ENCODE results near the gene PPFIA3.

PPFIA3 gene

DNA sequence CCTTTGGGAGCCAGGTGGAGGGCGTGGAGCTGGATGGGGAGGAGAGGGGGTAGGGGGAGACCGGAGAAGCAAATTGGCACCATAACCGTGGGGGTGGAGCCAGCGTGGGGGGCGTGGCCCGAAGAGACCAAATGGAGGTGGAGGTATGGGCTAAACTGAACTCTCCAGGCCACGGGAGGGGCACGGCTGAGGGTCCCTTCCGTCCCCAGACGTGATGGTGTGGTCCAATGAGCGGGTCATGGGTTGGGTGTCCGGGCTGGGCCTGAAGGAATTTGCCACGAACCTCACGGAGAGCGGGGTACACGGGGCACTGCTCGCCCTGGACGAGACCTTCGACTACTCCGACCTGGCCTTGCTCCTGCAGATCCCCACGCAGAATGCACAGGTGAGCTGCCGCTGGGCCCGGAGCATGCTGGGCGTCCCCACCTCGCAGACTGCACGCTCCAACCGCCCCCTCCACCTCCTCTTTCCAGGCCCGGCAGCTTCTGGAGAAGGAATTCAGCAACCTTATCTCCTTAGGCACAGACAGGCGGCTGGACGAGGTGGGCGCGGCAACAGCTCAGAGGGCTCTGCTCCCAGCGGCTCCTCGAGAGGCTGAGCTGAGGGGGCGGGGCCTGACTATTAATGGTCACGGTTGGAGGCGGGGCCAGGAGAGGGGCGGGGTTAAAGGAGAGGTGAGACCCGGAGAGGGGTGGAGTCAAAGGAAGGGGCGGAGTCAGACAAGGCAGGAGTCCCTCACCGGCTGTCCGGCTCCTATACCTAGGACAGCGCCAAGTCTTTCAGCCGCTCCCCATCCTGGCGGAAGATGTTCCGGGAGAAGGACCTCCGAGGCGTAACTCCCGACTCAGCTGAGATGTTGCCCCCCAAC, 29.7 kb downstream of the PPFIA3 start:
- DNase-seq (ENCODE audit: low read depth in 4 of 4, low spot score in 1 of 4): peak; percentile 63 to 79 (median 68)

- no peak for DNase-seq (ENCODE audit: low read depth in 4 of 4, low spot score in 1 of 4)
Measured at GRCh38 chr19:49149652-49150105, 30.3 kb downstream of the PPFIA3 start.

DNA sequence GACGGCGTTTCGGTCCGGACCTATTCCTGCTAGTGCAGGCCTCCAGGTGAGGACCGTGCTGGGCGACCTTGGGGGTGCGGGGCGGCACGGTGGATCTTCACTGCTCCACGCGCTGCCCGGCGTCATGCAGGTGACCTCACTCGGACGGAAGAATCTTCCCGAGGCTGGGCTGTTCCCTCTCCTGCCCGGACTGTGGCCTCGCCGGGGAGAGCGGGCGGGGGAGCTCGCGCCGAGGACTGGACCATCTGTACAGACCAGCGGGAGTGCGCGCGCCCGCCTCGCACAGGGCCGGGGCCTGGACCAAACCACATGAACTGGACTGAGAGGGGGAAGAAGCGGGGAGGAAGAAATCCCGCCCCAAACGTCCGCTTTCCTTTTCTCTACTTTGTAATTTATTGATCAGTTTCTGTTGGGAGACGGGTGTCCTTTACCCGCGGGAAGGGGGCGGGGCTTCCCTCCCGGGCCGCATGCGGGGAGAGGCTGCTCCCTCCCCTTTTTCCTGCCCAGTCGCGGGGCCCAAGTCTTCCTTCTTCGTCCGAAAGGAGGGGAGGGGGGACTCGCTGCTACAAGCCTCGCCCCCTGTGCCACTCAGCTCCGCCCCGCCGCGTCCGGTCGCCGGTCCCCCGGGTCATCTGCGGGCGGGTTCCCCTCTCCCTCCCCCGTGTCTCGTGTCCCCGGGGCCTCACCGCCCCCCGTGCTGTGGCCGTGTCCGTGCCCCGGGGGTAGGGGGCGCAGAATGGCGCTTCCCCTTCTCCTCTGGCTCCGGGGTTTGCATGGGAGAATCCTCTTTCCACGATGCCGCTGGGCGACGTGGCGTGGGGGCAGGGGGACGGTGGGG, 31.0 kb downstream of the PPFIA3 start:
- DNase-seq (ENCODE audit: low read depth in 4 of 4, low spot score in 1 of 4): peak in 1 of 4 experiments; percentile 34

DNA sequence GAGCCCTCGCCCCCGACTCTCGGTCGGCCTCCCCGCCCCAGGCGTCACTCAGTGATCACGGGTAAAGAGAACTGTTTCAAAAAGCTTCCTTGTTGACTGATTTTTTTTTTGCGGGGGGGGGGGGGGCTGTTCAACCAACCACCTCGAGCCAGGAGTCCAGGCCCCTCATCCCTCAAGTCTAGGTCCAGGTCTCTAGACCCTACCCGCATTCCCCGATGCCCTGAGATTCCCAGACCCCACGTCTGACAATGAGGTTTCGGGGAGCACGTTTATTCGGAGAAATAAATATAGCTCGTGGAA, 31.6 kb downstream of the PPFIA3 start:
- DNase-seq (ENCODE audit: low read depth in 4 of 4, low spot score in 1 of 4): no peak

GRCh38 chr19:49151267-49152118, 32.1 kb downstream of the PPFIA3 start:
- DNase-seq (ENCODE audit: low read depth in 4 of 4, low spot score in 1 of 4): no peak

- no peak for DNase-seq (ENCODE audit: low read depth in 4 of 4, low spot score in 1 of 4)
Measured at GRCh38 chr19:49152119-49152550, 32.8 kb downstream of the PPFIA3 start.

GRCh38 chr19:49153167-49153809, 33.9 kb downstream of the PPFIA3 start:
- no peak for DNase-seq (ENCODE audit: low read depth in 4 of 4, low spot score in 1 of 4)

- no peak for DNase-seq (ENCODE audit: low read depth in 4 of 4, low spot score in 1 of 4)
Measured at GRCh38 chr19:49154279-49154678, 34.9 kb downstream of the PPFIA3 start.

DNA sequence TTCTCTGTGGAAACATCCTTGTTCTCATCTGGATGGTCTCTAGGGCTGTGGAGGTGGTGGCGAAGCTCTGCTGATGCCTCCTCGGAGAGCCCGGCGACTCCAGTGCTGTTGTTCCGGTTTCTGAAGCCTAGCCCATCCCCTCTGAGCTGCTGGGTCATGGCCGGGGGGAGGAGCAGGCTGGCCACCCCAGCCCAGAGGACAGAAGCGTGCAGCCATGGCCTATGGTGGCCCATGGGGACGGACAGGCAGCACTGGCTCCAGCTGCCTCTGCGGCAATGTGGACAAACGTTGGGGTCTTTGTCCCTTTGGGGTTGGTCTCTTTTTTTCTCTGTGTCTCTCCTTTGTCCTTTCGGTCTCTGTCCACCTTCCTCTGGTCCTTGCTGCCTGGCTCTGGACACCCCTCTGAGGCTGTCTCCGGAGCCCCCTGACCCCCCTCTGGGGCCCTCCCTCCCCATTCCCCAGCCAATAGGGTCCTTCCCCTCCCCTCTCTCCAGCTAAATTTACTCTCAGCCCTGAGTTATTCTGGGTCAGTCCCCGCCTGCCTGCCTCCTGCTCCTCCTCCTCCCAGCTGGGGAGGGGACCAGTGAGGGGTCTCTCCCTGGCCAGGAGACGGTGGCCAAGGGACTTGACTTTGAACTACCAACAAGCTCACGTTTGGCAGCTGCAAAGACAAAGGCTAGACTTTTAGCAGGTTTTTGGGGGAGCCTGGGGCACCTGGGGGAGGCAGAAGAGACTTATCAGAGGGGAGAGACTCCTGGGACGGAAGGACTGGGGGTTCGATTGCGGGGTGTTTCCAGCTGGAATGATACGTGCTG, 35.9 kb downstream of the PPFIA3 start, which contains the start of gene HRC:
HRC (minus strand) TSS at position 392 of the 815 bp plus-strand sequence; CDS start at position 233, 159 bp downstream.
- DNase-seq (ENCODE audit: low read depth in 4 of 4, low spot score in 1 of 4): no peak

DNA sequence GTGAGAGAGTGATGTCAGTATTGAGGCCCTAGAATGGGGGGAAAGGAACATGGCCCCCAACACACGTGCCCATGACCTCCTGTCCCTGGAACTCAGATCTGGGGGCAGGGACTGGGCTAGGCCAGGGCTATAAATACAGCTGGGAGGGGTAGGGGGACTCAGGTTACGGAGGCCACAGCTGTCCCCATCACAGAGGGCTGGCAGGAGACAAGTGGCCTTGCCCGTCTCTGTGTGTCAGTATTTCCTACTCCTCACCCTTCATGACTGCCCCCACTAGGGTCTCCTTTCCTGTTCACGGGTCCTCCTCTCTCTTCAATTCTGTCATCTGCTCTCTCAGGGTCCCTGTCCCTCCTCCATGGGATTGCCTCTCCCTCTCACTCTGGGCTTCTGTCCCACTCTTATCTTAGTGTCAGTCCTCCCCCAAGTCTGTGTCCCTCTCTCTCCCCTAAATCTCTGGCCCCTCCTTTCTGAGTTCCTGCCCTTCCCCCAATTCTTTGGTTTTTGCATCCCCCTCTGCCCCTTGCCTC, 36.5 kb downstream of the PPFIA3 start:
- no peak for DNase-seq (ENCODE audit: low read depth in 4 of 4, low spot score in 1 of 4)

DNA sequence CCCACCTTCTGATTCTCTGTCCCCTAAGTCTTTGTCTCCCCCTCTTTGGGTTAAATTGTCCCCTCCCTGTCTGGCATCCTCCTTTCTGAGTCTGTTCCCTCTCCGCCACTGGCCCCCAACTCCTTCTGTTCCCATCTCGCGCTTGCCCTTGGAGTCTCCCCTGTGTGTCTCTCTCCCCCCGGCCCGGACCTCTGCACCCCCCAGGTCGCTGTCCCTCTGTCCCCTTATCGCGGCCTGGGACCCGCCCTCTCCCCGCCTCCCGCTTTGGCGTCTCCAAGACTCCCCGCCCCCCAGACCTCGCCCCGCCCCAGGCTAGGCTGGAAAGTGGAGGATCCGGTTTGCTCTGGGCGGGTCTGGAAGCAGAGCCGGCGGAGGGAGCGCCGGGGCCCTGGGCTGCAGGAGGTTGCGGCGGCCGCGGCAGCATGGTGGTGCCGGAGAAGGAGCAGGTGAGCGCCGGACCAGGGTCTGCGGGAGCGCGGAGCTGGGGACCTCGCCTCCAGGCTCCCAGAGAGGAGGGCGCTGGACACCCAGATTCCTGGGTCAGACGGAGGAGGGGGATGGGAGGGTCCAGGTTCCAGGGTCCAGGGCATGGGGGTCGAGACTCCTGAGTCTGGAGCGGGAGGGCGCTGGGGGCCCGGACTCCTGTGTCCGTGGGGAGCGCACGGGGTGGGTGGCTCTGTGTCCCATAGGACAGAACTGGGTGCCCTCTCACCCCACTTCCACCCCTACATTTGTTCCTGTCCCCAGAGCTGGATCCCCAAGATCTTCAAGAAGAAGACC, 38.3 kb downstream of the PPFIA3 start, which contains the start of gene TRPM4:
TRPM4 (plus strand) TSS at position 348 of the 780 bp plus-strand sequence; CDS start at position 423, 75 bp downstream.
- peak in 3 of 4 experiments; percentile 17 to 62 (median 33) for DNase-seq (ENCODE audit: low read depth in 4 of 4, low spot score in 1 of 4)

DNA sequence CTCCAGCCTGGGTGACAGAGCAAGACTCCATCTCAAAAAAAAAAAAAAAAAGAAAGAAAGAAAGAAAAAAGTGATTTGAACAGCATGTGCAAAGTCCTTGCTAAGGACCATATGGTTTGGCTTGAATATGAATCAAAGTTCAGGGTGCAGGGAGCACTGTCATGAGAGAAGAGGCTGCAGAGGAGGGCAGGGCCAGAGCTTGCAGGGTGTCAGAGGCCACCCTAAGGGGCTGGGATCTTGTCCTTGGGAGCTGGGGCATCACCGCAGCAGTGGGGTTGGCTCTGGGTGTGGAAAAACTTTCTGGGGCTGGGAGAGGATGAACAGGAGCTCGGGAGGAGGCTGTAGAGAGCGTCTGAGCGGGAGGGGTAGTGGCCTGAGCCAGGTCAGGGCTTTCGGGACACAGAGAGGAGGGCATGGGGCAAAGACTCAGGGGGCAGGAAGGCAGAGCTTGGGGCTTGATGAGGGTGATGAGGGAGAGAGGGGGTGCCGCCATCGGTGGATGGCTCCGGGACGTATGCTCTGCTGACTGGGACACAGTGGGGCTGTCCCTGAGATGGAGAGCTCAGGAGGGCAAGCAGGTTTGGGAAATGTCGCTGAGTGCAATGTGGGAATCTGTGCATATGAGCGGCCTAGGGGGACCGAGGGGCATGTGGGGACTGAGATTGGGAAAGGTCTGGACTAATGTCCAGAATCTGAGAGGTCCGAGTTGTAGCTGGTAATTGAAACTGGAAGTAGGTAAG, 41.3 kb downstream of the PPFIA3 start:
- DNase-seq (ENCODE audit: low read depth in 4 of 4, low spot score in 1 of 4): no peak

DNA sequence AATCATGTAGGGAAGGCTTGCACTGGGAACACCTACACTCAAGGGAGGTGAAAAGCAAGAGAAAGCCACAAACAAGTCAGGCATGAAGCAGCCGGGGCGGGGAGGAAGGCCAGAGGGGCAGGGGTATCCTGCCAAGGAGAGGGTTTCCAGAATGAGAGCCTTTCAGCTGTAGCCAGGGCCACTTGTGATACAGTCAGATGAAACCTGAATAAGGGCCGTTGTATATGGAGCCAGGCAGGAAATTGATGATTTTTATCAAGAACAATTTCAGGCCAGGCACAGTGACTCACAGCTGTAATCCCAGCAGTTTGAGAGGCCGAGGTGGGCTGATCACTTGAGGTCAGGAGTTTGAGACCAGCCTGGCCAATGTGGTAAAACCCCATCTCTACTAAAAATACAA, 42.6 kb downstream of the PPFIA3 start:
- DNase-seq (ENCODE audit: low read depth in 4 of 4, low spot score in 1 of 4): no peak

DNA sequence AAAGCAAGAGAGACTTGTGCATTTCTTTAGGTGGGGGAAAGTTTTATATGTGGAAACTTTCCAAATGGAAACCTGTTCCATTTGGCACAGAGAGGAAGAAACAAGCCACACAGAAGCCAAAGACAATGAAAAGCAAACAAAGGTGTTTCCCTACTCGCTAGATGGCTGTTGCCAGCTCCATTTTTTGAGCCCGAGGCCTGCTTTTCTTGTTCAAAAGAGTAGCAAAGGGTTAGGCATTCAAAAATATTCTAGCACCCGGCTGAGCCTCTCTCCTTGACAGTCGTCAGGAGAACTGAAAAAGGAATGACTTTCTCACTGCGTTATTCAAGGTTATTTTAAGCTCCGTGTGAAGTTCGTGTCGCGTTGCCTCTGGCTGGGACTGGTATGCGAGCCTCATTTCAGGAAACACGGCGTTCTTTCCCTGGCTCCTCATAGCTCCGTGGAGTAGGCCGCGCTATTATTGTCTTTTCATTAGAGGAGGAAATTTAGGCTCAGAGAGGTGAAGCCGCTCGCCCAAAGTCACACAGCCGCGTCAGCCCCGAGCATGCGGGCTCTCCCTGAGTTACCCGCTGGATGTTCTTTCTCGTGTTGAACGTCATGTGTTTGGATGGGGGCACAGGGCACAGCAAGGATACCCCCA, 45.9 kb downstream of the PPFIA3 start:
- DNase-seq (ENCODE audit: low read depth in 4 of 4, low spot score in 1 of 4): no peak

DNA sequence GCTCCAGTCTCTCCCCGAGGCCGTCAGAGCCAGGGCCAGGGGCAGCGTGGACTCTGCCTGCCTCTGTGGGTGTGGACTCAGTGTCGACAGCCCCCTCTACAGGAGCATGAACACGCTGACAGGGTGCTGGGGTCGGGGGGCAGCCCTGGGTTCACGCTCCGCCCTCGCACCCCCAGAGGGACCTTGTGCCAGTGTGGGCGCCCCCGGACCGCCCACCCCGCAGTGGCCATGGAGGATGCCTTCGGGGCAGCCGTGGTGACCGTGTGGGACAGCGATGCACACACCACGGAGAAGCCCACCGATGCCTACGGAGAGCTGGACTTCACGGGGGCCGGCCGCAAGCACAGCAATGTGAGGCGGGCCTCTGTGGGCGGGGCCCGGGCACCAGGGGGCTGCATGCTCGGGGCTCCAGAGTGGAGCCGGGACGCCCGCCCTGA, 46.5 kb downstream of the PPFIA3 start:
- no peak for DNase-seq (ENCODE audit: low read depth in 4 of 4, low spot score in 1 of 4)

DNA sequence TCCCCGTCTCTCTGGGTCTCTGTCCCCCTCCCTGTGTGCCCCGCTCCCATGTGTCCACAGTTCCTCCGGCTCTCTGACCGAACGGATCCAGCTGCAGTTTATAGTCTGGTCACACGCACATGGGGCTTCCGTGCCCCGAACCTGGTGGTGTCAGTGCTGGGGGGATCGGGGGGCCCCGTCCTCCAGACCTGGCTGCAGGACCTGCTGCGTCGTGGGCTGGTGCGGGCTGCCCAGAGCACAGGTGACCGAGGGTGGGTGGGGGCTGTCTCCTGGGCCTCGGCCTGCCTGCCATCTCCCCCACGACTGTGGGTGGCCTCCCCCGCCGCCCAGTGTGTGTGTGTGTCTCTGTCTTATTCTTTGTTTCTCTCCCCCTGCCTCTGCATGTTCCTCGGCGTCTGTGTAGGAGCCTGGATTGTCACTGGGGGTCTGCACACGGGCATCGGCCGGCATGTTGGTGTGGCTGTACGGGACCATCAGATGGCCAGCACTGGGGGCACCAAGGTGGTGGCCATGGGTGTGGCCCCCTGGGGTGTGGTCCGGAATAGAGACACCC, 48.6 kb downstream of the PPFIA3 start:
- no peak for DNase-seq (ENCODE audit: low read depth in 4 of 4, low spot score in 1 of 4)

GRCh38 chr19:49168421-49168820, 49.1 kb downstream of the PPFIA3 start:
- no peak for DNase-seq (ENCODE audit: low read depth in 4 of 4, low spot score in 1 of 4)
